Measurements from ENCODE around the gene PRLR.

PRLR gene

GRCh38 chr5:35212122-35212982, 17.9 kb downstream of the PRLR start:
- no peak overlapping the region for H3K4me3 ChIP-seq (ENCODE audit: low read depth, low read length)
- TF ChIP-seq CTCF (IDR thresholded peaks at IDR 0.05; ENCODE audit: low read depth, low read length, missing control alignments): no peak
- DNase-seq (ENCODE audit: low read depth): no peak
- in situ Hi-C loops (cut with HindIII; ENCODE audit: low sequenced_read_pairs): no loop called here

GRCh38 chr5:35209862-35210261, 20.4 kb downstream of the PRLR start:
- no peak overlapping the region for H3K4me3 ChIP-seq (ENCODE audit: low read depth, low read length)
- no peak for DNase-seq (ENCODE audit: low read depth)
- in situ Hi-C loops (cut with HindIII; ENCODE audit: low sequenced_read_pairs): no loop called here
- TF ChIP-seq CTCF (IDR thresholded peaks at IDR 0.05; ENCODE audit: low read depth, low read length, missing control alignments): no peak

GRCh38 chr5:35205606-35206005, 24.7 kb downstream of the PRLR start:
- in situ Hi-C loops (cut with HindIII; ENCODE audit: low sequenced_read_pairs): no loop called here
- no peak for TF ChIP-seq CTCF (IDR thresholded peaks at IDR 0.05; ENCODE audit: low read depth, low read length, missing control alignments)

GRCh38 chr5:35205186-35205585, 25.1 kb downstream of the PRLR start:
- DNase-seq (ENCODE audit: low read depth): no peak
- in situ Hi-C loops (cut with HindIII; ENCODE audit: low sequenced_read_pairs): no loop called here
- no peak overlapping the region for H3K4me3 ChIP-seq (ENCODE audit: low read depth, low read length)
- TF ChIP-seq CTCF (IDR thresholded peaks at IDR 0.05; ENCODE audit: low read depth, low read length, missing control alignments): no peak

More at GRCh38 chr5:35205606-35206005, 24.7 kb downstream of the PRLR start:
- DNase-seq (ENCODE audit: low read depth): no peak
- no peak overlapping the region for H3K4me3 ChIP-seq (ENCODE audit: low read depth, low read length)

GRCh38 chr5:35203403-35203802, 26.9 kb downstream of the PRLR start:
- in situ Hi-C loops (cut with HindIII; ENCODE audit: low sequenced_read_pairs): no loop called here
- TF ChIP-seq CTCF (IDR thresholded peaks at IDR 0.05; ENCODE audit: low read depth, low read length, missing control alignments): no peak
- no peak for DNase-seq (ENCODE audit: low read depth)
- H3K4me3 ChIP-seq (ENCODE audit: low read depth, low read length): no peak overlapping the region

GRCh38 chr5:35202319-35203111, 27.8 kb downstream of the PRLR start:
- DNase-seq (ENCODE audit: low read depth): peak; percentile 19
- no peak overlapping the region for H3K4me3 ChIP-seq (ENCODE audit: low read depth, low read length)
- TF ChIP-seq CTCF (IDR thresholded peaks at IDR 0.05; ENCODE audit: low read depth, low read length, missing control alignments): peak; percentile 67
- in situ Hi-C loops (cut with HindIII; ENCODE audit: low sequenced_read_pairs): no loop called here

All from astrocyte of the cerebellum (primary cell).